ENCODE results near the gene LTBP3. TPM values are rescaled to one million over a fixed set of nuclear protein-coding genes. Genes with fewer than 3 reads are reported as not detected.

The LTBP3 gene
- total and polyA plus RNA-seq, 2 of the 13 experiments (the other 11 are each of a cell fraction or from before 2014, with no cell fraction given), result 12.2 to 68.1 TPM

GRCh38 chr11:65498977-65499712 lies 59.0 kb downstream of the LTBP3 start, which contains the start of gene MALAT1 (continued):
- 0 out of 2 replicates have a peak, but pooled peaks have one; percentile 44 for TF ChIP-seq PHF20 (CRISPR knock-in tag; IDR thresholded peaks at IDR 0.05)
- peak; percentile 41; the same call in 1 of the 2 replicates for TF ChIP-seq RBFOX2 (IDR thresholded peaks at IDR 0.05; ENCODE audit: low read depth, low read length)
- no peak for TF ChIP-seq ZNF350 (CRISPR knock-in tag; IDR thresholded peaks at IDR 0.05; ENCODE audit: borderline replicate concordance, low read depth)
- no peak for TF ChIP-seq ATM (IDR thresholded peaks at IDR 0.05; ENCODE audit: borderline replicate concordance)
- 0 out of 2 replicates have a peak, but pooled peaks have one; percentile 30 for TF ChIP-seq DNMT3B (CRISPR knock-in tag; conservative IDR thresholded peaks at IDR 0.05)
- no peak for TF ChIP-seq CENPBD1 (CRISPR knock-in tag; IDR thresholded peaks at IDR 0.05; ENCODE audit: borderline replicate concordance, low read depth)
- peak; percentile 21 for TF ChIP-seq STAG1 (CRISPR knock-in tag; IDR thresholded peaks at IDR 0.05)
- no peak for TF ChIP-seq ZNF891 (CRISPR knock-in tag; IDR thresholded peaks at IDR 0.05)
- TF ChIP-seq ZNF230 (CRISPR knock-in tag; IDR thresholded peaks at IDR 0.05), result no peak
- peak; percentile 88 for TF ChIP-seq RBM22 (optimal IDR thresholded peaks at IDR 0.05; ENCODE audit: low read length)
- no peak for TF ChIP-seq ZNF709 (CRISPR knock-in tag; IDR thresholded peaks at IDR 0.05)
- no peak for TF ChIP-seq ETS1 (CRISPR knock-in tag; IDR thresholded peaks at IDR 0.05)
- peak; percentile 61; the same call in 1 of the 2 replicates for TF ChIP-seq GMEB2 (CRISPR knock-in tag; IDR thresholded peaks at IDR 0.05; ENCODE audit: low read depth)
- no peak for TF ChIP-seq TEF (CRISPR knock-in tag; IDR thresholded peaks at IDR 0.05)
- TF ChIP-seq CCAR2 (optimal IDR thresholded peaks at IDR 0.05; ENCODE audit: low read depth, low read length), result no peak
- TF ChIP-seq ZNF343 (CRISPR knock-in tag; IDR thresholded peaks at IDR 0.05), result no peak
- TF ChIP-seq WIZ (CRISPR knock-in tag; IDR thresholded peaks at IDR 0.05), result no peak
- no peak for TF ChIP-seq RARG (CRISPR knock-in tag; IDR thresholded peaks at IDR 0.05; ENCODE audit: low read depth)
- TF ChIP-seq ZNF446 (CRISPR knock-in tag; IDR thresholded peaks at IDR 0.05), result no peak
- TF ChIP-seq FOXA3 (CRISPR knock-in tag; IDR thresholded peaks at IDR 0.05), result peak; percentile 60
- no peak for TF ChIP-seq SETDB1 (CRISPR knock-in tag; IDR thresholded peaks at IDR 0.05; ENCODE audit: borderline replicate concordance)
- TF ChIP-seq SMAD1 (CRISPR knock-in tag; IDR thresholded peaks at IDR 0.05; ENCODE audit: borderline replicate concordance, low read depth), result no peak
- TF ChIP-seq ZNF124 (CRISPR knock-in tag; IDR thresholded peaks at IDR 0.05), result peak; percentile 50; the same call in 1 of the 2 replicates
- TF ChIP-seq ZNF737 (CRISPR knock-in tag; IDR thresholded peaks at IDR 0.05; ENCODE audit: borderline replicate concordance), result no peak
- no peak for TF ChIP-seq ELK4 (CRISPR knock-in tag; IDR thresholded peaks at IDR 0.05; ENCODE audit: borderline replicate concordance)
- peak; percentile 82 for TF ChIP-seq RXRB (CRISPR knock-in tag; IDR thresholded peaks at IDR 0.05; ENCODE audit: borderline replicate concordance)
